HG03280 (cell line): ENCODE measurements around the gene LCE1E.

Experiments used
- ATAC-seq: cut with Tn5 transposase; IDR thresholded peaks from one replicate; pipeline ENCODE4 v1.9.1; 2021; ENCODE audit warnings: mild to moderate bottlenecking, moderate library complexity; ENCODE audit not compliant: unreplicated experiment

The LCE1E gene, protein sequence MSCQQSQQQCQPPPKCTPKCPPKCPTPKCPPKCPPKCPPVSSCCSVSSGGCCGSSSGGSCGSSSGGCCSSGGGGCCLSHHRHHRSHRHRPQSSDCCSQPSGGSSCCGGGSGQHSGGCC

GRCh38 chr1:152786077-152786476, at the start of gene LCE1E:
LCE1E (plus strand) TSS chr1:152786257; CDS start chr1:152787300, 1,043 bp downstream.
- no peak for ATAC-seq

DNA sequence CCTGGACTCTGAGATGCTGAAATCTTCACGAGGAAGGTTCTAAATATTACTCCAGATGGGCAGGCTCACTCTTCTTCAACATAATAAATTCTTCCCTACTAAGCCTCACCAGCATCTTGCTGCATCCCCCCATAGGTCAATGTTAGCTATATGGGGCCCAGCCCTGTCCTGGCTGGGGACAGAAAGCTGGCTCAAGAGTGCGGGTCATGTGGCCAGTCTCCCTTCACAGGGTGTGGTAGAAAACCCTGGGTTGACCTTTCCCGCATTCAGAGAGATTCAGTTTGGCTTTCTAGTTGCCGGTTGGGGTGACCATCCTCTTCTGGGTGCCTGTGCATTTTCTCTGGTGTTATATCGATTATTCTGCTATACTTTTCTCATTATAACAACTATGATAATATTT, 48.1 kb upstream of the LCE1E start:
- no peak for ATAC-seq

DNA sequence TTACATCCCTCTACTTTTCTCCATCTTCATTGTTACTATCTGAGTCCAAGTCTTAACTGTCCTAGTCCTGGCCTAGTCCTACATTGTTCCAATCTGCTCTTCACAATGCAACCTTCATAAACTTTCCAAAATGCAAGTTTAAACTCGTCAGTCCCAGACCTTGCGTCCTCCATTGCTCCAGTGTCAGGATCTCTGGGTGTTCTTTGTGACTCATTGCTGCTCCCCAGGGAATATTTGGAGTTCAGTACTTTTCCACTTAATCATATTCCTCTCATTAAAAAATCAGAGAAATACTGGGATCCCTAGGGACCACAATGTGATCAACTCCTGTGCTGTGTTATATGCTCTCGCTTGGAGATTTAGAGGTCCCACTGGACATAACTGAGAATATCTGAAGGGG, 46.2 kb upstream of the LCE1E start:
- no peak for ATAC-seq

DNA sequence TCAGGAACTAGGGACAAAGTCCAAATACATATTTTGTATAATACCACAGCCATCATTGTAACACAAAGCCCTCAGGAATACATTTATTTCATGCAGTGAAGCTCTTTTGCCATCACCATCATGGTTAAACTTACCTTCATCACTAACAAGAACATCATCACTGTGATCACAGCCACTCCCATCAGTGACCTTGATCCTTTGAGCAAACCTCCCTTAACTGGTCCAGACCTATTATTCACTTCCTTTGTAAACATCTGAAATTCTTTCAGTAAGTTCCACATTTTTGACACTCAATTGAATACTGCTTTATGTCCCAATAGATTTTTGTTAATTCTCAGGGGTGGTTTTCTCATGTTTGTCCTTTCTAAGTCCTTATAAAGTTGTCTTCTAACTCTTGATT, 44.4 kb upstream of the LCE1E start:
- no peak for ATAC-seq

- no peak for ATAC-seq
Measured at GRCh38 chr1:152743371-152744145, 42.5 kb upstream of the LCE1E start.

DNA sequence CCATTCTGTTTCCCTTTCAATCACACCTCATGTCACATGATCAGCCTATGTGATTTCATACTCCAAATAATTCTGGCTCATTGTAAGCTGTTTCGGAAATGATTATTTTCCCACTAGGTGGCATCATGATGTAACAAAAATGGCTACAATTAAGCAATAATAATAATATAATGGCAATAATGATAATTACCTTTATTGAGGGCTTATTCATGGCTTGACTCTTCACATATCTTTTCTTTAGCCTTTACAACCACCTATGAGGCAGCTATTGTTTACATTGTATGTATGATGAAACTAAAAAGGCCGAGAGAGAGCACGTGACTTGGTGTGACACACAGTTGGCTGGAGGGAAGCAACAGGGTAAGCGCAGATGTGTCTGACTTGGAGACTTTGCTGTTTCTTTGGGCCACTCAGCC, 40.8 kb upstream of the LCE1E start:
- no peak for ATAC-seq

DNA sequence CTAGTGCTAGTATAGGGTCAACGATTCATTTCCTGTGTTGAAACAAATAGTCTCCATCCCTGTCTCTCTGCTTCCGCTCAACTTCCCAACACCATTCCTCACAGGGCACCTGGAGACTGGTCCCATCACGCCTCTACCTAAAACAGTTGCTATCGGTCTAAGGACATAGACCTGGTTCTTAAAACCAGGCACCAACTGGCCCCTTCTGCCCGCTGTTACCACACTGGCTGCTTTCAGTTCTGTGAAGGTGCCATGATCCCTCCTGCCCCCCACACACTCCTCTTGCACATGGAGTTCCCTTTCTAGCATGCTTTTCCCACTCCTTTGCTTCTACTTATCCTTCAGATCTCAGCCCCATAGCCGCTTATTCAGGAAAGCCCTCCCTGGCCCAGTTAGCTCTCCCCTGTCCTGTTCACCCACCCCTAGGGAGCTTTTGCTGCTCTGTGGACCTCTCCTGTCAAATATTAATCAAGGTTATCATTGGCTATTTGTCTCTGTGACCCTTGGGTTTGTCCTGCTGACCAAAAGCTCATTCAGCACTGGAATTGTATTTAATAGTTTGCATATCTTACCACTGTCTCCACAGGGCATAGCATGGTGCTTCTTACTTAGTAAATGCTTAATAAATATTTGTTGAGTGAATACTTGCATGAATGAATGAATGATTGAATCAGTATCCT, 40.2 kb upstream of the LCE1E start:
- no peak for ATAC-seq

DNA sequence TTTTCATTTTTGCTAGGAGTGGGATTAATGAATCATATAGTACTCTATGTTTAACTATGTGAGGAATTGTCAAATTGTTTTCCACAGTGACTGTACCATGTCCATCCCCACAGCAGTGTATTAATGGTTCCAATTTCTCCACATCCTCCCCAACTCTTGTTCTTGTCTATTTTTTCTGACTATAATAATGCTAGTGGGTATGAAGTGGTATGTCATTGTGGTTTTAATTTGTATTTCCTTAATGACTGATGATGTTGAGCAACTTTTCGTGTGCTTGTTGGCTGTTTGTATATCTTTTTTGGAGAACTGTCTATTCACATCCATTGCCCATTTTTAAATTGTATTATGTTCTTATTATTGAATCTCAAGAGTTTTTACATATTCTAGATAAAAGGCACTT, 38.2 kb upstream of the LCE1E start:
- no peak for ATAC-seq

DNA sequence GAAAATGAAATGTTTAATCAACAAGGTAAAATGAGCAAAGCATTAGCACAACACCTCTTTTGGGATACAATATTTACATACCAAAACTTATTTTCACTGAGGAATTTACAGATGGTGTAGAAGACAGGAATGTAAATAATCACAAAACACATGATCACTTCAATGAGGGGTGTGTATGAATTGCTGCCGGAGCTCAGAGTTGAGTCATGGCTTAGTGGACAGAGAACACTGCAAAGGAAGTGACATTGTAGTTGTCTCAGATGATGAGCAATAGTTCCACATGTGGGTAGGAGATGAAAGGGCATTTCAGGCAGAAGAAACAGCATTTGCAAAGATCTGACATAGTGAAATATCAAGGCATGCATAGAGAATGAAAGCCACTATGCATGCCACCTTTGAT, 33.8 kb upstream of the LCE1E start:
- ATAC-seq = no peak

GRCh38 chr1:152753586-152753985, 32.5 kb upstream of the LCE1E start:
- ATAC-seq = no peak

GRCh38 chr1:152756872-152757271, 29.2 kb upstream of the LCE1E start:
- ATAC-seq = no peak

- no peak for ATAC-seq
Measured at GRCh38 chr1:152757747-152758146, 28.3 kb upstream of the LCE1E start, which contains the start of gene KPRP. KPRP (plus strand) TSS chr1:152758025; CDS start chr1:152759589, 1,564 bp downstream.

- no peak for ATAC-seq
Measured at GRCh38 chr1:152758636-152759035, 27.4 kb upstream of the LCE1E start.

DNA sequence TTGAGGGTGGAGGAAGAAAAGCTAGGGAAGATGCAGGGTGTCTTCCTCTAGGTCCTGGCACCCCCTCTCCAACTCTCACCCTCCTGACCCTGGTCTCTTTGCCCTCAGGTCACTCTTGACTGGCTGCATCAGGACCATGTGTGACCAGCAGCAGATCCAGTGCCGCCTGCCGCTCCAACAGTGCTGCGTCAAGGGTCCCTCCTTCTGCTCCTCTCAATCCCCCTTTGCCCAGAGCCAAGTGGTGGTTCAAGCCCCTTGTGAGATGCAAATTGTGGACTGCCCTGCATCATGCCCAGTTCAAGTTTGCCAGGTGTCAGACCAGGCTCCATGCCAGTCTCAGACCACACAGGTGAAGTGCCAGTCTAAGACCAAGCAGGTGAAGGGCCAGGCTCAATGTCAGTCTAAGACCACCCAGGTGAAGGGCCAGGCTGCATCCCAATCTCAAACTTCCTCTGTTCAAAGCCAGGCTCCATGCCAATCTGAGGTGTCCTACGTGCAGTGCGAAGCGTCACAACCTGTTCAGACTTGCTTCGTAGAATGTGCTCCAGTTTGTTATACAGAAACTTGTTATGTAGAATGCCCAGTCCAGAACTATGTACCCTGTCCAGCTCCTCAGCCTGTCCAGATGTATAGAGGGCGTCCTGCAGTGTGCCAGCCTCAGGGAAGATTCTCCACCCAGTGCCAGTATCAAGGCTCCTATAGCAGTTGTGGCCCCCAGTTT, 26.4 kb upstream of the LCE1E start:
- ATAC-seq = no peak

DNA sequence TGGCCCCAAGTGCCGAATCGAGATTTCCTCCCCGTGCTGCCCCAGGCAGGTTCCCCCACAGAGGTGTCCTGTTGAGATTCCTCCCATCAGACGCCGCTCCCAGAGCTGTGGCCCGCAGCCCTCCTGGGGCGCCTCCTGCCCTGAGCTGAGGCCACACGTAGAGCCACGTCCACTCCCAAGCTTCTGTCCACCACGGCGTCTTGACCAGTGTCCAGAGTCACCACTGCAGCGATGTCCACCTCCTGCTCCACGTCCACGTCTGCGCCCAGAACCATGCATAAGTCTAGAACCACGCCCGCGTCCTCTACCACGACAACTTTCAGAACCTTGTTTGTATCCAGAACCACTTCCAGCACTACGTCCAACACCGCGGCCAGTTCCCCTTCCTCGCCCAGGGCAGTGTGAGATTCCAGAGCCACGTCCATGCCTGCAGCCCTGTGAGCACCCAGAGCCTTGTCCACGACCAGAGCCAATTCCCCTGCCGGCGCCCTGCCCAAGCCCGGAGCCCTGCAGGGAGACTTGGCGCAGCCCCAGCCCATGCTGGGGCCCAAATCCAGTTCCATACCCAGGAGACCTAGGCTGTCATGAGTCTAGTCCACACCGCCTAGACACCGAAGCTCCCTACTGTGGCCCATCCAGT, 25.4 kb upstream of the LCE1E start:
- ATAC-seq = no peak

DNA sequence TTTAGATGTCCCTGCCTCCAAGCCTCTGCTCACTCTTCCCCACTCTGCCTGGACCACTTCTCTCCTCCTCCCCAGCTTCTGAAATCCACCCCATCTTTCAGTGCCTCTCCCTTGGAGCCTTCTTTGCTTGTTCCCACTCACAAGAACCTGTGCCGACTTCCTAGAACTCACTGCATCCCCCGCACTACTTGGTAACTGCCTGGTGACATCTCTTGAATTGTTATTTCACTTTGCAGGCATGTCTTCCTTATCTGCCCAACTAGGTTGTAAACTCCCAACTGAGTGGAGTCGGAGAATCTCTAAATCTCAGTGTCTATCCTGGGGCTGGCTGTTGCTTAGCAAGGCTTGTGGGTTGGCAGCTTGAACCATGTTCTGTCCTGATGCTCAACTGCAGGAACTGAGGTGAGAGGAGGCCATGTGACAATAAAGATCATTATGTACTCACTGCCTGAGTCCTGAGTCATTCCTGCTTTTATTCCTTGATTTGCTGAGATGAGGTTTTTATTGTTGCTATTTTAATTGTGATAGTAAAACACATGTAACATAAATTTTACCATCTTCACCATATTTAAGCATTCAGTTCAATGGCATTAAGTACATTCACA, 24.3 kb upstream of the LCE1E start:
- no peak for ATAC-seq

DNA sequence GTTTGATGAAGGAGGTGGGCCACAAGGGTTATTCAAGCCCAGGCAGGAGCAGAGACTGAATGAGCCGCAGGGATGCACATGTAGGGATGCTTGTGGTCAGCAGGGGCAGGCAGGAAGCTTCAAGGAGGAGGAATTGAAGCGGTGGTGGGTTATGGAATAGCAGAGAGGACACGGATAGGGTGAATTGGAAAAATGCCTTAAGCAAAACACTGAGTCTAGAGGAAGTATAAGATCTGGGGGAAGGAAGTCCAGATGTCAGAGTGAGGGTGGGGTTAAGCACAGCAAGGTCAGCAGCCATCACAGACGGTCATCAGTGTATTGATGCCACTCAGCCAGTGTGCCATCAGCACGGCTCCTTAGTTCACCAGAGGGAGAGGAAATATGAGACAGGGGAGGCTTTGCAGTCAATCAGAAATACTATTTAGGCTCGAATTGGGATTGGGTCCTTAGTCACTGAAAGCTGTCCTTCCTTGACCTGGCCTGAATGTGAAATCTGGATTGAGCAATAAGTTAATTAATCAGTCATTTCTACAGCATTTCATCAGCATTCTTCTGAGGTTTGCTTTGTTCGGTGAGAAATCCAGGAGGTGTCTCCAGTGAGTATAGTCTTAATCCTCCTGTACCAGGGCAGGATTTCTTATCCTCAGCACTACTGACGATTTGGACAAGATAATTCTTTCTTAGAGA, 17.1 kb upstream of the LCE1E start:
- ATAC-seq = no peak

DNA sequence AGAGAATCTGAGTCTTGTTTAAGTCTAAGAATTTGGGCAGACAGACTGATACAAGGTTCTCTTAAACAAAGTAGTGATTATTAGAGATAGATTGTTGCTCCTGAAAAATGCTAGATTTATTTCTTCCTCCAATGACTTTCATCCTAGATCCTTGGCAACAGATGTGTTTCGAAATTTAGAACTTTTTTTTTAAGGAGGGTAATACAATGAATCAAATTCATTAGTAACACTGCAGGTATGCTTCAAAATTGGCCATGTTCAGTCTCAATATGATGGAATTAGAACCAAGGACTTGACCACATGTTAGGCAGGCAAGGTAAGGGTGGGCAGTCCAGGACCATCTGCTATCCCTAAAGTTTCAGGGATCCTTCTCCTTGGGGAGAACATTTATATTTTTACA, 15.6 kb upstream of the LCE1E start:
- no peak for ATAC-seq

DNA sequence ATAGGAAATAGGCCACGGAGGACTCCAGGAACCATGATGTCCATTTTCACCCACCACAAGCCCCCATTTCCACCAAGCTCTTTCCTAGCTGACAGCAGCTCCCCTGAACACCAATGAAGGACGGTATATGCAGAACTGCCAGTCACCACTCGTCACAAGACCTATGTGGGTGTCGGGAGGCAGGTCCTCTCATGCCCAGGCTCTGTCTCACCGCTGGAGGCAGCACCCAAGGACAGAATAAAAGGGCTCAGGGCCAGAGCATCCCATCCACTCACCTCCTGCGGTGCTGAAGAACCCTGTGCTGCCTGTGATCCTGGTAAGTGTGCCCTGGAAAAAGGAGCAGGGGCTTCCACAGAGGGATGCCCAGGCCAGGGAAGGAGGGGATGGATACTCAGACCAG, 11.2 kb upstream of the LCE1E start, which contains the start of gene LCE1F:
Gene LCE1F, plus strand, starts transcription at position 266 of the 400 bp plus-strand sequence. CDS start 1,232 bp downstream, outside the sequence.
- ATAC-seq = no peak

- no peak for ATAC-seq
Measured at GRCh38 chr1:152776361-152776760, 9.7 kb upstream of the LCE1E start.
